Measurements from ENCODE around the gene RASSF7. TPM values are rescaled to one million over a fixed set of nuclear protein-coding genes. Genes with fewer than 3 reads are reported as not detected.

The RASSF7 gene
- total and polyA plus RNA-seq, 2 of the 8 experiments (the other 6 are each of a cell fraction or from before 2014, with no cell fraction given), result 22.3 to 43.9 TPM

DNA sequence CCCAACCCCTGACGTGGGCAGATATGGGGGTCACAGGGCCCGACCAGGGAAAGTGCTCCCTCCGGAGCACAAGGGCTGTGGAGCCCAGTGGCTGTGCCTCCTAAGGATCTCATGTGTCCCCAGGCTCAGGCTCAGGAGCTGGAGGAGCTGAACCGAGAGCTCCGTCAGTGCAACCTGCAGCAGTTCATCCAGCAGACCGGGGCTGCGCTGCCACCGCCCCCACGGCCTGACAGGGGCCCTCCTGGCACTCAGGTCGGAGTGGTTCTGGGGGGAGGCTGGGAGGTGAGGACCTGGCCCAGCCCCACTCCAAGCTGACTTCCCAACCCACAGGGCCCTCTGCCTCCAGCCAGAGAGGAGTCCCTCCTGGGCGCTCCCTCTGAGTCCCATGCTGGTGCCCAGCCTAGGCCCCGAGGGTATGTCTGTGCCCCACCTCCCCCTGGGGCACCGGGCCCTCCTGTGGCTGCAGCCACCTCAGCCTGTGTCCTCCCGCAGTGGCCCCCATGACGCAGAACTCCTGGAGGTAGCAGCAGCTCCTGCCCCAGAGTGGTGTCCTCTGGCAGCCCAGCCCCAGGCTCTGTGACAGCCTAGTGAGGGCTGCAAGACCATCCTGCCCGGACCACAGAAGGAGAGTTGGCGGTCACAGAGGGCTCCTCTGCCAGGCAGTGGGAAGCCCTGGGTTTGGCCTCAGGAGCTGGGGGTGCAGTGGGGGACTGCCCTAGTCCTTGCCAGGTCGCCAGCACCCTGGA is 2.5 kb downstream of the RASSF7 start:
- Histone ChIP-seq H3K27me3 (replicated peaks in 1 of 4; ENCODE audit: control insufficient read depth in 3 of 4, extremely low read depth in 1 of 4, insufficient read depth in 3 of 4, low read length in 3 of 4) (peaks cover 0 to 2% (median under 1%) of the 10 kb centered on the region in 4 experiments; a peak in 3 of 7 replicates), H2AFZ (ENCODE audit: low read length) (no peak overlapping the region), H4K20me1 (replicated peaks in 1 of 2; ENCODE audit: control insufficient read depth in 1 of 2, insufficient read depth in 2 of 2, low read length in 2 of 2) (peaks cover 10 to 32% of the 10 kb centered on the region in 2 experiments), H3K18ac (ENCODE audit: extremely low read depth, low read length) (no peak overlapping the region), H3K23ac (ENCODE audit: insufficient read length) (no peak overlapping the region), H2BK20ac (ENCODE audit: low read length) (no peak overlapping the region), H3K9me3 (ENCODE audit: insufficient read depth in 2 of 2, low read depth in 1 of 2, low read length in 1 of 2) (no peaks in the 10 kb centered on the region), H3K4me2 (ENCODE audit: insufficient read depth in 1 of 2, low read depth in 2 of 2, low read length in 2 of 2) (no peak overlapping the region), H4K91ac (replicated peaks; ENCODE audit: insufficient read length, low read length) (no peak overlapping the region), H2BK120ac (replicated peaks; ENCODE audit: low read depth, low read length) (no peak overlapping the region), H3K4ac (replicated peaks; ENCODE audit: insufficient read length, low read depth, low read length) (no peak overlapping the region), H3K36me3 (ENCODE audit: control insufficient read depth in 2 of 4, insufficient read depth in 4 of 4, low read length in 3 of 4) (peaks cover 0 to 8% (median 4%) of the 10 kb centered on the region in 4 experiments; a peak in 5 of 8 replicates), H4K8ac (ENCODE audit: extremely low read depth, insufficient read depth, low read length) (no peak overlapping the region; the same call in 1 of the 2 replicates), H3K14ac (ENCODE audit: insufficient read length) (no peak overlapping the region), H2AK5ac (ENCODE audit: low read depth, low read length) (no peak overlapping the region), H3K79me2 (ENCODE audit: control insufficient read depth in 1 of 2, insufficient read depth in 2 of 2, low read length in 2 of 2) (peaks cover 0 to 4% of the 10 kb centered on the region in 2 experiments; a peak in 1 of 4 replicates), H3K27ac (ENCODE audit: low read depth, low read length) (no peak overlapping the region), H3K79me1 (ENCODE audit: low read depth, low read length) (peaks cover 13% of the 10 kb centered on the region), H2BK5ac (ENCODE audit: low read depth, low read length) (no peak overlapping the region), H4K5ac (ENCODE audit: insufficient read length, low read depth, low read length) (no peak overlapping the region), H3K4me1 (replicated peaks in 1 of 4; ENCODE audit: control insufficient read depth in 3 of 4, insufficient read depth in 4 of 4, low read length in 3 of 4) (peaks cover 0 to 26% (median 15%) of the 10 kb centered on the region in 4 experiments; a peak in 6 of 7 replicates), H2BK12ac (ENCODE audit: low read depth, low read length) (no peak overlapping the region), H2BK15ac (ENCODE audit: low read length) (no peak overlapping the region), H3K23me2 (ENCODE audit: low read depth, low read length) (peaks cover 14% of the 10 kb centered on the region; the same call in 1 of the 2 replicates), H3K4me3 (ENCODE audit: extremely low read depth in 1 of 4, insufficient read depth in 2 of 4, low read depth in 3 of 4, low read length in 4 of 4) (no peak overlapping the region), H3K9ac (replicated peaks in 1 of 4; ENCODE audit: extremely low read depth in 1 of 4, low read depth in 3 of 4, low read length in 3 of 4) (no peak overlapping the region), H3K56ac (replicated peaks; ENCODE audit: insufficient read length, low read depth, low read length) (no peak overlapping the region)
- WGBS, 2 experiments (ENCODE audit: extremely low coverage in 1 of 2, insufficient coverage in 1 of 2, insufficient read length in 1 of 2, insufficient replicate concordance in 2 of 2, low coverage in 1 of 2, low lambda C conversion rate in 2 of 2, missing lambda C conversion rate in 1 of 2), result 89% methylated on average over 17 of the region's 18 CpGs; no CpG with 5 or more reads in 1 of the 2 experiments
- TF ChIP-seq RBBP5 (IDR thresholded peaks at IDR 0.05; ENCODE audit: borderline replicate concordance, low read depth, low read length), result no peak
- no peak for TF ChIP-seq SIRT6 (IDR thresholded peaks at IDR 0.05; ENCODE audit: low read length)
- TF ChIP-seq TBP (IDR thresholded peaks at IDR 0.05; ENCODE audit: low read depth, low read length), result no peak
- TF ChIP-seq SIN3A (conservative IDR thresholded peaks at IDR 0.05 in 1 of 2, IDR thresholded peaks at IDR 0.05 in 1 of 2; ENCODE audit: low read depth in 1 of 2, low read length in 2 of 2), result no peak
- no peak for TF ChIP-seq HDAC6 (IDR thresholded peaks at IDR 0.05; ENCODE audit: low read depth, low read length)
- no peak for TF ChIP-seq HDAC2 (IDR thresholded peaks at IDR 0.05; ENCODE audit: borderline replicate concordance in 1 of 2, low read depth in 2 of 2, low read length in 2 of 2)
- TF ChIP-seq CTBP2 (IDR thresholded peaks at IDR 0.05; ENCODE audit: borderline replicate concordance, insufficient read depth, insufficient read length, low read length), result no peak
- TF ChIP-seq SUZ12 (IDR thresholded peaks at IDR 0.05; ENCODE audit: low read length), result no peak
- no peak for DNase-seq (ENCODE audit: low read depth in 1 of 2, low spot score in 2 of 2)
- no peak for FAIRE-seq
- ChIA-PET POLR2A (ENCODE audit: partially characterized antibody) (interaction anchor here (1.0 to 2.5 kb wide), 4 partner anchors 65 to 79 kb away, joined by 3 to 10 read pairs (median 4); no protein-coding TSS in a partner anchor), CTCF (ENCODE audit: partially characterized antibody) (interaction anchor here (0.7 to 2.0 kb wide), 8 partner anchors 9 to 200 kb away, joined by 3 to 6 read pairs (median 4); no protein-coding TSS in a partner anchor)
